SJSA1 (cell line): ENCODE results near the gene DAPK3. TPM values are rescaled to one million over a fixed set of nuclear protein-coding genes. Genes with fewer than 3 reads are reported as not detected.
"Not testable (repeated sequence)": the region's sequence is repeated elsewhere in the genome, so short reads cannot be mapped to it uniquely, and the experiment has no call there.

Source experiments
- DNase-seq, 2 experiments: peaks; one replicate each; pipeline ENCODE4 v3.0.0-alpha.2; 2015 to 2020; ENCODE audit warnings: low spot score in 2 of 2, low read depth in 1 of 2
- H3K27ac ChIP-seq: fragments of 250-450 bp; sonication (Bioruptor Pico); 2 replicates; pipeline ENCODE4 v1.5.1; 2020; ENCODE audit warnings: mild to moderate bottlenecking, moderate library complexity
- H3K27me3 ChIP-seq: fragments of 250-450 bp; sonication (Bioruptor Pico); replicated peaks from 2 replicates; pipeline ENCODE4 v1.5.1; 2020; ENCODE audit warnings: mild to moderate bottlenecking, moderate library complexity
- H3K36me3 ChIP-seq: fragments of 250-450 bp; sonication (Bioruptor Pico); 2 replicates; pipeline ENCODE4 v1.5.1; 2020; ENCODE audit warnings: mild to moderate bottlenecking
- H3K4me1 ChIP-seq: fragments of 250-450 bp; sonication (Bioruptor Pico); replicated peaks from 2 replicates; pipeline ENCODE4 v1.6.1; 2021; ENCODE audit warnings: mild to moderate bottlenecking
- H3K4me3 ChIP-seq: fragments of 250-450 bp; sonication (Bioruptor Pico); 2 replicates; pipeline ENCODE4 v1.5.1; 2020; ENCODE audit warnings: mild to moderate bottlenecking
- H3K9me3 ChIP-seq: fragments of 250-450 bp; sonication (Bioruptor Pico); replicated peaks from 2 replicates; pipeline ENCODE4 v1.5.1; 2020; ENCODE audit warnings: mild to moderate bottlenecking
- total RNA-seq: library from RNA; depleted of rRNA; stranded (reverse); fragments of >200 nt; shearing (Covaris generic); gene quantifications from 2 replicates; pipeline ENCODE4 v1.2.3, GENCODE V29; 2014

The DAPK3 gene
- total RNA-seq, 1 experiment from 2014 or later: 202 TPM

- Histone ChIP-seq H3K9me3 (no peaks in the 10 kb centered on the region), H3K4me3 (no peak overlapping the region), H3K27ac (no peak overlapping the region), H3K4me1 (peaks cover 21% of the 10 kb centered on the region), H3K27me3 (no peaks in the 10 kb centered on the region), H3K36me3 (peaks cover 94% of the 10 kb centered on the region)
- no peak for DNase-seq
Measured at GRCh38 chr19:3963458-3964255, 7.2 kb downstream of the DAPK3 start.

- Histone ChIP-seq H3K4me1 (peaks cover 7% of the 10 kb centered on the region), H3K27ac (no peak overlapping the region), H3K36me3 (peaks cover 96% of the 10 kb centered on the region), H3K4me3 (no peak overlapping the region), H3K27me3 (no peaks in the 10 kb centered on the region), H3K9me3 (no peaks in the 10 kb centered on the region)
- DNase-seq: no peak
Measured at GRCh38 chr19:3961007-3961406, 9.9 kb downstream of the DAPK3 start.

- Histone ChIP-seq H3K4me3 (no peak overlapping the region), H3K9me3 (no peaks in the 10 kb centered on the region), H3K27me3 (no peaks in the 10 kb centered on the region), H3K4me1 (peaks cover 7% of the 10 kb centered on the region), H3K36me3 (peaks cover 96% of the 10 kb centered on the region), H3K27ac (no peak overlapping the region)
- DNase-seq: no peak
Measured at GRCh38 chr19:3959766-3960131, 11.2 kb downstream of the DAPK3 start.

- Histone ChIP-seq H3K27me3 (no peaks in the 10 kb centered on the region), H3K27ac (no peak overlapping the region), H3K4me3 (no peak overlapping the region), H3K4me1 (peaks cover 7% of the 10 kb centered on the region), H3K36me3 (peaks cover 98% of the 10 kb centered on the region), H3K9me3 (no peaks in the 10 kb centered on the region)
- no peak for DNase-seq
Measured at GRCh38 chr19:3958836-3959765, 11.8 kb downstream of the DAPK3 start.

GRCh38 chr19:3955688-3956087, 15.2 kb downstream of the DAPK3 start:
- Histone ChIP-seq H3K4me3 (no peak overlapping the region), H3K27me3 (no peaks in the 10 kb centered on the region), H3K27ac (no peak overlapping the region), H3K36me3 (peaks cover 68% of the 10 kb centered on the region), H3K4me1 (peaks cover 7% of the 10 kb centered on the region), H3K9me3 (no peaks in the 10 kb centered on the region)
- peak in 1 of 2 experiments; percentile 37 for DNase-seq

- peaks cover 64% of the 10 kb centered on the region for H3K36me3 ChIP-seq
- H3K4me3 ChIP-seq, H3K27ac ChIP-seq, H3K4me1 ChIP-seq, DNase-seq, H3K9me3 ChIP-seq, H3K27me3 ChIP-seq: not testable (repeated sequence)
Measured at GRCh38 chr19:3955276-3955675, 15.6 kb downstream of the DAPK3 start.

- Histone ChIP-seq H3K36me3 (peaks cover 52% of the 10 kb centered on the region), H3K4me1 (peaks cover 7% of the 10 kb centered on the region), H3K27me3 (no peaks in the 10 kb centered on the region), H3K4me3 (no peak overlapping the region), H3K27ac (no peak overlapping the region), H3K9me3 (no peaks in the 10 kb centered on the region)
- DNase-seq: no peak
Measured at GRCh38 chr19:3954107-3954506, 16.8 kb downstream of the DAPK3 start.

GRCh38 chr19:3952755-3953276, 18.1 kb downstream of the DAPK3 start:
- not testable (repeated sequence) for DNase-seq, H3K9me3 ChIP-seq, H3K27me3 ChIP-seq, H3K4me1 ChIP-seq, H3K27ac ChIP-seq, H3K4me3 ChIP-seq
- peaks cover 40% of the 10 kb centered on the region for H3K36me3 ChIP-seq

GRCh38 chr19:3950871-3951861, 19.7 kb downstream of the DAPK3 start:
- no peak for DNase-seq
- Histone ChIP-seq H3K9me3 (no peaks in the 10 kb centered on the region), H3K4me1 (no peaks in the 10 kb centered on the region), H3K4me3 (no peak overlapping the region), H3K36me3 (peaks cover 24% of the 10 kb centered on the region), H3K27ac (no peak overlapping the region), H3K27me3 (no peaks in the 10 kb centered on the region)

GRCh38 chr19:3949997-3950859, 20.7 kb downstream of the DAPK3 start:
- DNase-seq: no peak
- no peak overlapping the region for H3K4me3 ChIP-seq
- H3K36me3 ChIP-seq: peaks cover 15% of the 10 kb centered on the region
- H3K9me3 ChIP-seq: no peaks in the 10 kb centered on the region
- no peaks in the 10 kb centered on the region for H3K27me3 ChIP-seq
- no peaks in the 10 kb centered on the region for H3K4me1 ChIP-seq
- H3K27ac ChIP-seq: no peak overlapping the region

- Histone ChIP-seq H3K27me3 (no peaks in the 10 kb centered on the region), H3K27ac (no peak overlapping the region), H3K36me3 (peaks cover 5% of the 10 kb centered on the region), H3K4me3 (no peak overlapping the region), H3K4me1 (no peaks in the 10 kb centered on the region), H3K9me3 (no peaks in the 10 kb centered on the region)
- DNase-seq: no peak
Measured at GRCh38 chr19:3949294-3949693, 21.6 kb downstream of the DAPK3 start.

GRCh38 chr19:3947316-3947933, 23.5 kb downstream of the DAPK3 start:
- not testable (repeated sequence) for H3K9me3 ChIP-seq, DNase-seq, H3K27me3 ChIP-seq, H3K27ac ChIP-seq, H3K4me1 ChIP-seq, H3K36me3 ChIP-seq, H3K4me3 ChIP-seq
